SK-N-SH (cell line): Measurements from ENCODE around the gene SLC16A10. TPM values are rescaled to one million over a fixed set of nuclear protein-coding genes. Genes with fewer than 3 reads are reported as not detected.

Experiments used
- CTCF ChIA-PET: fragments of 300-600, 350-600 bp; formaldehyde crosslinking; extraction: SDS; loops from one replicate; lab custom pipeline; 2021; lab: Yijun Ruan, JAX
- POLR2A ChIA-PET: fragments of 350-600 bp; sonication (Branson Sonifier 250); formaldehyde crosslinking; extraction: SDS; loops from one replicate; lab custom pipeline; 2020; ENCODE audit warnings: antibody characterized with exemption, inconsistent platforms; lab: Yijun Ruan, JAX
- DNase-seq: peaks from one replicate; pipeline ENCODE4 v3.0.0; 2012
- H2AFZ ChIP-seq: fragments of 200-600 bp; sonication (generic); 2 replicates; pipeline ENCODE4 v1.8.1; 2016; ENCODE audit warnings: antibody characterized with exemption, mild to moderate bottlenecking, low read depth
- H3F3A ChIP-seq: fragments of 200-600 bp; sonication (generic); replicated peaks from 2 replicates; pipeline ENCODE3; 2016; ENCODE audit warnings: antibody characterized with exemption, mild to moderate bottlenecking; ENCODE audit not compliant: insufficient read depth
- H3K27ac ChIP-seq, 2 experiments: fragments of 200-500 bp in 1 of 2; fragments of 200-600 bp in 1 of 2; sonication (Bioruptor generic) in 1 of 2; sonication (generic), shearing (Covaris generic) in 1 of 2; 2 replicates each; pipeline versions ENCODE4 v1.5.1 to v1.6.1; 2014 to 2016; ENCODE audit warnings: low read depth in 2 of 2, inconsistent platforms in 1 of 2, low read length in 1 of 2, mild to moderate bottlenecking in 1 of 2, mixed read lengths in 1 of 2
- H3K27me3 ChIP-seq: fragments of 200-600 bp; sonication (generic), shearing (Covaris generic); 2 replicates; pipeline ENCODE4 v1.6.1; 2016; ENCODE audit warnings: mixed run types; ENCODE audit not compliant: insufficient read depth
- H3K36me3 ChIP-seq, 2 experiments: fragments of 200-500 bp in 1 of 2; fragments of 200-600 bp in 1 of 2; sonication (Bioruptor generic) in 1 of 2; sonication (generic) in 1 of 2; replicated peaks in 1 of 2; 2 replicates each; pipeline versions ENCODE3 to v1.5.1; 2014 to 2016; ENCODE audit warnings: low read length in 1 of 2, mild to moderate bottlenecking in 1 of 2; ENCODE audit not compliant: insufficient read depth in 2 of 2, control insufficient read depth in 1 of 2
- H3K4me1 ChIP-seq, 2 experiments: fragments of 200-500 bp in 1 of 2; fragments of 200-600 bp in 1 of 2; sonication (Bioruptor generic) in 1 of 2; sonication (generic), shearing (Covaris generic) in 1 of 2; 2 replicates each; pipeline versions ENCODE4 v1.5.1 to v1.6.1; 2014 to 2016; ENCODE audit warnings: low read depth in 1 of 2, low read length in 1 of 2, mixed run types in 1 of 2; ENCODE audit not compliant: insufficient read depth in 2 of 2, control insufficient read depth in 1 of 2
- H3K4me2 ChIP-seq: fragments of 200-600 bp; sonication (generic), shearing (Covaris generic); 2 replicates; pipeline ENCODE4 v1.6.1; 2017; ENCODE audit warnings: mixed run types
- H3K4me3 ChIP-seq, 2 experiments: fragments of 200-500 bp in 1 of 2; fragments of 200-600 bp in 1 of 2; sonication (Bioruptor generic) in 1 of 2; sonication (generic), shearing (Covaris generic) in 1 of 2; 2 replicates each; pipeline versions ENCODE4 v1.5.1 to v1.8.1; 2014 to 2016; ENCODE audit warnings: low read depth in 2 of 2, inconsistent platforms in 1 of 2, low read length in 1 of 2, mild to moderate bottlenecking in 1 of 2, mixed read lengths in 1 of 2, moderate library complexity in 1 of 2
- H3K79me2 ChIP-seq: fragments of 200-600 bp; sonication (generic); 2 replicates; pipeline ENCODE4 v1.8.1; 2017; ENCODE audit warnings: mild to moderate bottlenecking; ENCODE audit not compliant: insufficient read depth
- H3K9ac ChIP-seq: fragments of 200-600 bp; sonication (generic); 2 replicates; pipeline ENCODE4 v1.6.1; 2017; ENCODE audit warnings: mixed run types
- H3K9me2 ChIP-seq: fragments of 200-600 bp; sonication (generic); 2 replicates; pipeline ENCODE4 v1.6.1; 2017; ENCODE audit warnings: mixed run types
- H3K9me3 ChIP-seq: fragments of 200-600 bp; sonication (generic); 2 replicates; pipeline ENCODE4 v1.6.1; 2017; ENCODE audit warnings: mixed run types, mild to moderate bottlenecking, moderate library complexity
- H4K20me1 ChIP-seq: fragments of 200-600 bp; sonication (generic); 2 replicates; pipeline ENCODE4 v1.6.1; 2017; ENCODE audit warnings: mild to moderate bottlenecking, mixed run types; ENCODE audit not compliant: insufficient read depth
- EP300 ChIP-seq, 2 experiments: IDR thresholded peaks; 2 replicates each; pipeline versions ENCODE4 v1.4.0 to v1.6.1; 2012; ENCODE audit warnings: borderline replicate concordance in 1 of 2, low read depth in 1 of 2, low read length in 1 of 2
- EZH2phosphoT487 ChIP-seq: fragments of 200-600 bp; sonication (generic); IDR thresholded peaks from 2 replicates; pipeline ENCODE4 v1.6.1; 2017; ENCODE audit warnings: low read depth, mixed run types, mild to moderate bottlenecking, antibody characterized with exemption, moderate library complexity, borderline replicate concordance
- GATA2 ChIP-seq: sonication (generic); formaldehyde crosslinking; IDR thresholded peaks from 2 replicates; pipeline ENCODE4 v1.5.0; 2020; ENCODE audit warnings: mild to moderate bottlenecking, missing genetic modification reagents
- IRF3 ChIP-seq: fragments of 150-350 bp; IDR thresholded peaks from 2 replicates; pipeline ENCODE4 v1.6.1; 2016; ENCODE audit warnings: mild to moderate bottlenecking, low read depth, low read length
- MXI1 ChIP-seq: IDR thresholded peaks from 2 replicates; pipeline ENCODE4 v1.6.1; 2012; ENCODE audit warnings: mild to moderate bottlenecking, low read depth, low read length, improper control_type of control experiment
- PBX3 ChIP-seq: IDR thresholded peaks from 2 replicates; pipeline ENCODE4; 2012
- USF2 ChIP-seq: fragments of 150-350 bp; IDR thresholded peaks from 2 replicates; pipeline ENCODE4 v1.6.1; 2017; ENCODE audit warnings: antibody characterized with exemption, low read length, low read depth, borderline replicate concordance
- WGBS: methylation state at CpG from one replicate; pipeline ENCODE4 v1.1.6; 2017; ENCODE audit warnings: low lambda C conversion rate; 5-methylcytosine and 5-hydroxymethylcytosine counted together
- polyA plus RNA-seq, 3 experiments: library from polyadenylated mRNA; depleted of rRNA; stranded (reverse); fragments of >200 nt; gene quantifications; 2 replicates each; pipeline ENCODE4 v1.2.3, GENCODE V29; 2012

The SLC16A10 gene
- polyA plus RNA-seq, 1 of the 3 experiments (the other 2 are of a cell fraction): 0.12 TPM

GRCh38 chr6:111220383-111221031, 133.2 kb downstream of the SLC16A10 start:
- DNase-seq: no peak
- TF ChIP-seq GATA2 (CRISPR knock-in tag): no peak
- POLR2A ChIA-PET: no interaction called here
- Histone ChIP-seq H3K4me1 (peaks cover 0 to 2% of the 10 kb centered on the region in 2 experiments; a peak in 1 of 4 replicates), H3F3A (no peaks in the 10 kb centered on the region), H3K4me3 (no peak overlapping the region), H3K9ac (no peak overlapping the region), H3K4me2 (no peak overlapping the region), H3K27me3 (no peaks in the 10 kb centered on the region), H3K9me3 (no peaks in the 10 kb centered on the region), H3K27ac (no peak overlapping the region), H3K9me2 (no peaks in the 10 kb centered on the region), H3K36me3 (no peaks in the 10 kb centered on the region), H2AFZ (no peak overlapping the region), H4K20me1 (no peaks in the 10 kb centered on the region), H3K79me2 (no peaks in the 10 kb centered on the region)
- 89% methylated on average over 1 of the region's 1 CpG for WGBS
- CTCF ChIA-PET: interaction anchor here (0.9 to 4.0 kb wide), 5 partner anchors 8 to 209 kb away, joined by 3 to 19 read pairs (median 4); a partner anchor contains a TSS

GRCh38 chr6:111221804-111222203, 134.5 kb downstream of the SLC16A10 start:
- Histone ChIP-seq H3K9ac (no peak overlapping the region), H3F3A (no peaks in the 10 kb centered on the region), H3K9me3 (no peaks in the 10 kb centered on the region), H3K27me3 (no peaks in the 10 kb centered on the region), H3K4me2 (no peak overlapping the region), H3K36me3 (no peaks in the 10 kb centered on the region), H3K4me1 (peaks cover 0 to 2% of the 10 kb centered on the region in 2 experiments; a peak in 1 of 4 replicates), H3K79me2 (no peaks in the 10 kb centered on the region), H3K27ac (no peak overlapping the region), H2AFZ (no peak overlapping the region; the same call in 1 of the 2 replicates), H4K20me1 (no peaks in the 10 kb centered on the region), H3K9me2 (no peaks in the 10 kb centered on the region), H3K4me3 (no peak overlapping the region)
- WGBS: 78% methylated on average over 4 of the region's 4 CpGs
- DNase-seq: no peak
- CTCF ChIA-PET: interaction anchor here (1.0 to 4.0 kb wide), 4 partner anchors 12 to 211 kb away, joined by 4 to 19 read pairs (median 11); no protein-coding TSS in a partner anchor
- POLR2A ChIA-PET: no interaction called here
- TF ChIP-seq IRF3 (no peak), EP300 (IDR thresholded peaks at IDR 0.05; ENCODE audit: borderline replicate concordance in 1 of 2, low read depth in 1 of 2, low read length in 1 of 2) (no peak), USF2 (no peak), EZH2phosphoT487 (no peak)

- no peak for TF ChIP-seq MXI1
- no peak for TF ChIP-seq PBX3
- no peaks in the 10 kb centered on the region for H3K9me2 ChIP-seq
- H3K79me2 ChIP-seq: no peaks in the 10 kb centered on the region
- H3K4me2 ChIP-seq: no peak overlapping the region
- H3K9me3 ChIP-seq: no peaks in the 10 kb centered on the region
- H2AFZ ChIP-seq: no peak overlapping the region
- no peaks in the 10 kb centered on the region for H3K4me1 ChIP-seq
- H3K9ac ChIP-seq: no peak overlapping the region
- no peaks in the 10 kb centered on the region for H3K36me3 ChIP-seq
- H4K20me1 ChIP-seq: no peaks in the 10 kb centered on the region
- WGBS: 0% methylated on average over 1 of the region's 1 CpG
- ChIA-PET CTCF (interaction anchor here (1.0 to 2.5 kb wide), 3 partner anchors 13 to 211 kb away, joined by 4 to 16 read pairs (median 6); no protein-coding TSS in a partner anchor), POLR2A (no interaction called here)
- H3K27me3 ChIP-seq: no peaks in the 10 kb centered on the region
- H3K27ac ChIP-seq: no peak overlapping the region
- H3K4me3 ChIP-seq: no peak overlapping the region
- DNase-seq: no peak
- H3F3A ChIP-seq: no peaks in the 10 kb centered on the region
These were observed 135.0 kb downstream of the SLC16A10 start for GRCh38 chr6:111222341-111222740.
